WTC11 (cell line): Measurements from ENCODE around the gene SSNA1. TPM values are rescaled to one million over a fixed set of nuclear protein-coding genes. Genes with fewer than 3 reads are reported as not detected.

Experiments
- ATAC-seq: fragments of 200-7000 bp; cut with Tn5 transposase; 2 replicates; pipeline ENCODE4 v1.10.0; 2021; ENCODE audit warnings: mild to moderate bottlenecking, moderate library complexity
- CTCF ChIA-PET: fragments of 300-600 bp; sonication (Branson Sonifier 250); formaldehyde crosslinking; loops from one replicate; lab custom pipeline; 2021; ENCODE audit warnings: antibody characterized with exemption; lab: Charles Lee
- POLR2A ChIA-PET: fragments of 350-600 bp; sonication (Branson Sonifier 250); formaldehyde crosslinking; loops from one replicate; lab custom pipeline; 2021; ENCODE audit warnings: antibody characterized with exemption; lab: Charles Lee
- DNase-seq: peaks from one replicate; pipeline ENCODE4 v3.0.0; 2021; ENCODE audit warnings: low spot score
- H3K27ac Mint-ChIP-seq: 2 replicates; pipeline ENCODE4 v1.8.0; 2021; ENCODE audit warnings: mixed read lengths
- H3K27me3 Mint-ChIP-seq: 2 replicates; pipeline ENCODE4 v1.8.0; 2021; ENCODE audit warnings: low read depth, mild to moderate bottlenecking, moderate library complexity, mixed read lengths
- H3K36me3 Mint-ChIP-seq: 2 replicates; pipeline ENCODE4 v1.8.0; 2021; ENCODE audit warnings: mixed read lengths
- H3K4me1 Mint-ChIP-seq: 2 replicates; pipeline ENCODE4 v1.8.0; 2022; ENCODE audit warnings: mixed read lengths
- H3K4me3 Mint-ChIP-seq: 2 replicates; pipeline ENCODE4 v1.8.0; 2021; ENCODE audit warnings: mild to moderate bottlenecking, moderate library complexity, mixed read lengths
- H3K9me3 Mint-ChIP-seq: 2 replicates; pipeline ENCODE4 v1.8.0; 2021; ENCODE audit warnings: mixed read lengths
- GTF2I ChIP-seq: fragments of 250-450 bp; sonication (Bioruptor Pico); conservative IDR thresholded peaks from 2 replicates; pipeline ENCODE4 v1.4.0; 2021; ENCODE audit warnings: mild to moderate bottlenecking
- KAT7 ChIP-seq: sonication (generic); formaldehyde crosslinking; IDR thresholded peaks from 2 replicates; pipeline ENCODE4 v1.8.1; 2023; ENCODE audit warnings: missing genetic modification reagents, mild to moderate bottlenecking, borderline replicate concordance
- MXD4 ChIP-seq: fragments of 250-450 bp; sonication (Bioruptor Pico); IDR thresholded peaks from 2 replicates; pipeline ENCODE4 v1.8.0; 2021; ENCODE audit warnings: mild to moderate bottlenecking, moderate library complexity, borderline replicate concordance
- NR2C2 ChIP-seq: sonication (generic); formaldehyde crosslinking; IDR thresholded peaks from 2 replicates; pipeline ENCODE4 v1.8.0; 2022; ENCODE audit warnings: mild to moderate bottlenecking, missing genetic modification reagents
- SMAD4 ChIP-seq: sonication (generic); formaldehyde crosslinking; IDR thresholded peaks from 2 replicates; pipeline ENCODE4 v1.8.0; 2022; ENCODE audit warnings: mild to moderate bottlenecking, missing genetic modification reagents
- TP53 ChIP-seq: sonication (generic); formaldehyde crosslinking; IDR thresholded peaks from 2 replicates; pipeline ENCODE4 v1.8.1; 2023; ENCODE audit warnings: mild to moderate bottlenecking, missing genetic modification reagents
- ZNF232 ChIP-seq: sonication (generic); formaldehyde crosslinking; IDR thresholded peaks from 2 replicates; pipeline ENCODE4 v1.8.0; 2022; ENCODE audit warnings: mild to moderate bottlenecking, missing genetic modification reagents
- ZNF317 ChIP-seq: sonication (generic); formaldehyde crosslinking; IDR thresholded peaks from 2 replicates; pipeline ENCODE4 v1.8.1; 2023; ENCODE audit warnings: low read depth, mild to moderate bottlenecking, moderate library complexity, missing genetic modification reagents, borderline replicate concordance
- total RNA-seq: library from RNA; stranded (reverse); gene quantifications from 3 replicates; pipeline ENCODE4 v1.2.3, GENCODE V29; 2021
- TF ChIP-seq, protein P1 (sequence below): sonication (generic); formaldehyde crosslinking; IDR thresholded peaks from 2 replicates; pipeline ENCODE4 v1.8.1; 2023; ENCODE audit warnings: mild to moderate bottlenecking, missing genetic modification reagents, borderline replicate concordance
- TF ChIP-seq, protein P2 (sequence below): sonication (generic); formaldehyde crosslinking; IDR thresholded peaks from 2 replicates; pipeline ENCODE4 v1.8.0; 2023; ENCODE audit warnings: missing genetic modification reagents
- TF ChIP-seq, protein P3 (sequence below): fragments of 200-600 bp; IDR thresholded peaks from 2 replicates; pipeline ENCODE4 v1.8.0; 2022; ENCODE audit warnings: antibody characterized with exemption
- TF ChIP-seq, protein P4 (sequence below): sonication (generic); formaldehyde crosslinking; conservative IDR thresholded peaks from 2 replicates; pipeline ENCODE4 v1.8.1; 2023; ENCODE audit warnings: mild to moderate bottlenecking, low read depth, missing genetic modification reagents, moderate library complexity
- TF ChIP-seq, protein P5 (sequence below): fragments of 250-450 bp; sonication (Bioruptor Pico); IDR thresholded peaks from 2 replicates; pipeline ENCODE4 v1.9.0; 2021; ENCODE audit warnings: mild to moderate bottlenecking
- TF ChIP-seq, protein P6 (sequence below): fragments of 250-450 bp; sonication (Bioruptor Pico); IDR thresholded peaks from 2 replicates; pipeline ENCODE4 v1.8.0; 2021; ENCODE audit warnings: mild to moderate bottlenecking

The SSNA1 gene
- total RNA-seq, 1 experiment from 2014 or later: 102 TPM

DNA sequence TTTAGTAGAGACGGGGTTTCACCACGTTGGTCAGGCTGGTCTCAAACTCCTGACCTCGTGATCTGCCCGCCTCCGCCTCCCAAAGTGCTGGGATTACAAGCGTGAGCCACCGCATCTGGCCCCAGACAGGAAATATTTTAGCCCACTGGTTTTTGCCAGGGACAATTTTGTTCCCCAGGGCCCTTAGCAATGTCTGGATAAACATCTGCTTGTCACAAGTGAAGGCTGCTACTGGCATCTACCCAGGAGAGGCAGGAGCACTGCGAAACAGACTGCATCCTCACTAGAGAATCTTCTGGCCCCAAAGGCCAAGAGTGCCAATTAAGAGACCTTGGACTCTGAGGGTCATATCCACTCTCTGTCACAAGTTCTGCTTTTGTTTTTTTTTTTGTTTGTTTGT lies 14.5 kb downstream of the SSNA1 start (continued):
- TF ChIP-seq, protein P1, sequence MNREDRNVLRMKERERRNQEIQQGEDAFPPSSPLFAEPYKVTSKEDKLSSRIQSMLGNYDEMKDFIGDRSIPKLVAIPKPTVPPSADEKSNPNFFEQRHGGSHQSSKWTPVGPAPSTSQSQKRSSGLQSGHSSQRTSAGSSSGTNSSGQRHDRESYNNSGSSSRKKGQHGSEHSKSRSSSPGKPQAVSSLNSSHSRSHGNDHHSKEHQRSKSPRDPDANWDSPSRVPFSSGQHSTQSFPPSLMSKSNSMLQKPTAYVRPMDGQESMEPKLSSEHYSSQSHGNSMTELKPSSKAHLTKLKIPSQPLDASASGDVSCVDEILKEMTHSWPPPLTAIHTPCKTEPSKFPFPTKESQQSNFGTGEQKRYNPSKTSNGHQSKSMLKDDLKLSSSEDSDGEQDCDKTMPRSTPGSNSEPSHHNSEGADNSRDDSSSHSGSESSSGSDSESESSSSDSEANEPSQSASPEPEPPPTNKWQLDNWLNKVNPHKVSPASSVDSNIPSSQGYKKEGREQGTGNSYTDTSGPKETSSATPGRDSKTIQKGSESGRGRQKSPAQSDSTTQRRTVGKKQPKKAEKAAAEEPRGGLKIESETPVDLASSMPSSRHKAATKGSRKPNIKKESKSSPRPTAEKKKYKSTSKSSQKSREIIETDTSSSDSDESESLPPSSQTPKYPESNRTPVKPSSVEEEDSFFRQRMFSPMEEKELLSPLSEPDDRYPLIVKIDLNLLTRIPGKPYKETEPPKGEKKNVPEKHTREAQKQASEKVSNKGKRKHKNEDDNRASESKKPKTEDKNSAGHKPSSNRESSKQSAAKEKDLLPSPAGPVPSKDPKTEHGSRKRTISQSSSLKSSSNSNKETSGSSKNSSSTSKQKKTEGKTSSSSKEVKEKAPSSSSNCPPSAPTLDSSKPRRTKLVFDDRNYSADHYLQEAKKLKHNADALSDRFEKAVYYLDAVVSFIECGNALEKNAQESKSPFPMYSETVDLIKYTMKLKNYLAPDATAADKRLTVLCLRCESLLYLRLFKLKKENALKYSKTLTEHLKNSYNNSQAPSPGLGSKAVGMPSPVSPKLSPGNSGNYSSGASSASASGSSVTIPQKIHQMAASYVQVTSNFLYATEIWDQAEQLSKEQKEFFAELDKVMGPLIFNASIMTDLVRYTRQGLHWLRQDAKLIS (CRISPR knock-in tag): no peak
- no peak for TF ChIP-seq ZNF232 (CRISPR knock-in tag)
- TF ChIP-seq TP53 (CRISPR knock-in tag): no peak
- no peak for TF ChIP-seq NR2C2 (CRISPR knock-in tag)
- TF ChIP-seq, protein P2, sequence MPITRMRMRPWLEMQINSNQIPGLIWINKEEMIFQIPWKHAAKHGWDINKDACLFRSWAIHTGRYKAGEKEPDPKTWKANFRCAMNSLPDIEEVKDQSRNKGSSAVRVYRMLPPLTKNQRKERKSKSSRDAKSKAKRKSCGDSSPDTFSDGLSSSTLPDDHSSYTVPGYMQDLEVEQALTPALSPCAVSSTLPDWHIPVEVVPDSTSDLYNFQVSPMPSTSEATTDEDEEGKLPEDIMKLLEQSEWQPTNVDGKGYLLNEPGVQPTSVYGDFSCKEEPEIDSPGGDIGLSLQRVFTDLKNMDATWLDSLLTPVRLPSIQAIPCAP: no peak
- TF ChIP-seq GTF2I (CRISPR knock-in tag): no peak
- TF ChIP-seq, protein P3, sequence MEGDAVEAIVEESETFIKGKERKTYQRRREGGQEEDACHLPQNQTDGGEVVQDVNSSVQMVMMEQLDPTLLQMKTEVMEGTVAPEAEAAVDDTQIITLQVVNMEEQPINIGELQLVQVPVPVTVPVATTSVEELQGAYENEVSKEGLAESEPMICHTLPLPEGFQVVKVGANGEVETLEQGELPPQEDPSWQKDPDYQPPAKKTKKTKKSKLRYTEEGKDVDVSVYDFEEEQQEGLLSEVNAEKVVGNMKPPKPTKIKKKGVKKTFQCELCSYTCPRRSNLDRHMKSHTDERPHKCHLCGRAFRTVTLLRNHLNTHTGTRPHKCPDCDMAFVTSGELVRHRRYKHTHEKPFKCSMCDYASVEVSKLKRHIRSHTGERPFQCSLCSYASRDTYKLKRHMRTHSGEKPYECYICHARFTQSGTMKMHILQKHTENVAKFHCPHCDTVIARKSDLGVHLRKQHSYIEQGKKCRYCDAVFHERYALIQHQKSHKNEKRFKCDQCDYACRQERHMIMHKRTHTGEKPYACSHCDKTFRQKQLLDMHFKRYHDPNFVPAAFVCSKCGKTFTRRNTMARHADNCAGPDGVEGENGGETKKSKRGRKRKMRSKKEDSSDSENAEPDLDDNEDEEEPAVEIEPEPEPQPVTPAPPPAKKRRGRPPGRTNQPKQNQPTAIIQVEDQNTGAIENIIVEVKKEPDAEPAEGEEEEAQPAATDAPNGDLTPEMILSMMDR: no peak
- TF ChIP-seq, protein P4, sequence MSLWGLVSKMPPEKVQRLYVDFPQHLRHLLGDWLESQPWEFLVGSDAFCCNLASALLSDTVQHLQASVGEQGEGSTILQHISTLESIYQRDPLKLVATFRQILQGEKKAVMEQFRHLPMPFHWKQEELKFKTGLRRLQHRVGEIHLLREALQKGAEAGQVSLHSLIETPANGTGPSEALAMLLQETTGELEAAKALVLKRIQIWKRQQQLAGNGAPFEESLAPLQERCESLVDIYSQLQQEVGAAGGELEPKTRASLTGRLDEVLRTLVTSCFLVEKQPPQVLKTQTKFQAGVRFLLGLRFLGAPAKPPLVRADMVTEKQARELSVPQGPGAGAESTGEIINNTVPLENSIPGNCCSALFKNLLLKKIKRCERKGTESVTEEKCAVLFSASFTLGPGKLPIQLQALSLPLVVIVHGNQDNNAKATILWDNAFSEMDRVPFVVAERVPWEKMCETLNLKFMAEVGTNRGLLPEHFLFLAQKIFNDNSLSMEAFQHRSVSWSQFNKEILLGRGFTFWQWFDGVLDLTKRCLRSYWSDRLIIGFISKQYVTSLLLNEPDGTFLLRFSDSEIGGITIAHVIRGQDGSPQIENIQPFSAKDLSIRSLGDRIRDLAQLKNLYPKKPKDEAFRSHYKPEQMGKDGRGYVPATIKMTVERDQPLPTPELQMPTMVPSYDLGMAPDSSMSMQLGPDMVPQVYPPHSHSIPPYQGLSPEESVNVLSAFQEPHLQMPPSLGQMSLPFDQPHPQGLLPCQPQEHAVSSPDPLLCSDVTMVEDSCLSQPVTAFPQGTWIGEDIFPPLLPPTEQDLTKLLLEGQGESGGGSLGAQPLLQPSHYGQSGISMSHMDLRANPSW (CRISPR knock-in tag): no peak

DNA sequence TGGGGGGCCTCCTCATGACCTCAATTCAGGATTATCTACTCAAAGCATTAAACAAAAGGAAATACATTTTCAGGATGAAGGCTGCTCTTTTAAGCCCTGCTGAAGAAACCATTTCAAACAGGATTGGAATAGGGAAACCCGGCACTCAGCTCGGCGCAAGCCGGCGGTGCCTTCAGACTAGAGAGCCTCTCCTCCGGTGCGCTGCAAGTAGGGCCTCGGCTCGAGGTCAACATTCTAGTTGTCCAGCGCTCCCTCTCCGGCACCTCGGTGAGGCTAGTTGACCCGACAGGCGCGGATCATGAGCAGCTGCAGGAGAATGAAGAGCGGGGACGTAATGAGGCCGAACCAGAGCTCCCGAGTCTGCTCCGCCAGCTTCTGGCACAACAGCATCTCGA lies 16.3 kb downstream of the SSNA1 start:
- H3K27ac Mint-ChIP-seq: peak overlapping the region; percentile 82
- DNase-seq (no peak), ATAC-seq (no peak)
- TF ChIP-seq, protein P5, sequence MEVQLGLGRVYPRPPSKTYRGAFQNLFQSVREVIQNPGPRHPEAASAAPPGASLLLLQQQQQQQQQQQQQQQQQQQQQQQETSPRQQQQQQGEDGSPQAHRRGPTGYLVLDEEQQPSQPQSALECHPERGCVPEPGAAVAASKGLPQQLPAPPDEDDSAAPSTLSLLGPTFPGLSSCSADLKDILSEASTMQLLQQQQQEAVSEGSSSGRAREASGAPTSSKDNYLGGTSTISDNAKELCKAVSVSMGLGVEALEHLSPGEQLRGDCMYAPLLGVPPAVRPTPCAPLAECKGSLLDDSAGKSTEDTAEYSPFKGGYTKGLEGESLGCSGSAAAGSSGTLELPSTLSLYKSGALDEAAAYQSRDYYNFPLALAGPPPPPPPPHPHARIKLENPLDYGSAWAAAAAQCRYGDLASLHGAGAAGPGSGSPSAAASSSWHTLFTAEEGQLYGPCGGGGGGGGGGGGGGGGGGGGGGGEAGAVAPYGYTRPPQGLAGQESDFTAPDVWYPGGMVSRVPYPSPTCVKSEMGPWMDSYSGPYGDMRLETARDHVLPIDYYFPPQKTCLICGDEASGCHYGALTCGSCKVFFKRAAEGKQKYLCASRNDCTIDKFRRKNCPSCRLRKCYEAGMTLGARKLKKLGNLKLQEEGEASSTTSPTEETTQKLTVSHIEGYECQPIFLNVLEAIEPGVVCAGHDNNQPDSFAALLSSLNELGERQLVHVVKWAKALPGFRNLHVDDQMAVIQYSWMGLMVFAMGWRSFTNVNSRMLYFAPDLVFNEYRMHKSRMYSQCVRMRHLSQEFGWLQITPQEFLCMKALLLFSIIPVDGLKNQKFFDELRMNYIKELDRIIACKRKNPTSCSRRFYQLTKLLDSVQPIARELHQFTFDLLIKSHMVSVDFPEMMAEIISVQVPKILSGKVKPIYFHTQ (CRISPR knock-in tag): no peak
- TF ChIP-seq MXD4 (CRISPR knock-in tag) (no peak), SMAD4 (CRISPR knock-in tag) (no peak), ZNF317 (no peak), KAT7 (CRISPR knock-in tag) (no peak), NR2C2 (CRISPR knock-in tag) (no peak)
- TF ChIP-seq, protein P6, sequence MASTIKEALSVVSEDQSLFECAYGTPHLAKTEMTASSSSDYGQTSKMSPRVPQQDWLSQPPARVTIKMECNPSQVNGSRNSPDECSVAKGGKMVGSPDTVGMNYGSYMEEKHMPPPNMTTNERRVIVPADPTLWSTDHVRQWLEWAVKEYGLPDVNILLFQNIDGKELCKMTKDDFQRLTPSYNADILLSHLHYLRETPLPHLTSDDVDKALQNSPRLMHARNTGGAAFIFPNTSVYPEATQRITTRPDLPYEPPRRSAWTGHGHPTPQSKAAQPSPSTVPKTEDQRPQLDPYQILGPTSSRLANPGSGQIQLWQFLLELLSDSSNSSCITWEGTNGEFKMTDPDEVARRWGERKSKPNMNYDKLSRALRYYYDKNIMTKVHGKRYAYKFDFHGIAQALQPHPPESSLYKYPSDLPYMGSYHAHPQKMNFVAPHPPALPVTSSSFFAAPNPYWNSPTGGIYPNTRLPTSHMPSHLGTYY (CRISPR knock-in tag): no peak
- H3K4me3 Mint-ChIP-seq: peak overlapping the region; percentile 97
- ChIA-PET POLR2A (interaction anchor here (1.4 kb wide), 1 partner anchor 16 kb away, joined by 4 read pairs; the partner anchor contains the start of gene SSNA1), CTCF (interaction anchor here (0.9 to 1.8 kb wide), 5 partner anchors 14 to 33 kb away, joined by 3 to 6 read pairs (median 3); partner anchors contain the start of gene SSNA1)
- H3K27me3 Mint-ChIP-seq: no peaks in the 10 kb centered on the region
- peaks cover 24% of the 10 kb centered on the region for H3K36me3 Mint-ChIP-seq
- H3K9me3 Mint-ChIP-seq: no peaks in the 10 kb centered on the region
- peaks cover 31% of the 10 kb centered on the region for H3K4me1 Mint-ChIP-seq
